GM18868 (cell line): ENCODE data around the gene HABP2.

Experiments used
- ATAC-seq: cut with Tn5 transposase; IDR thresholded peaks from one replicate; pipeline ENCODE4 v1.9.1; 2021; ENCODE audit warnings: mild to moderate bottlenecking, moderate library complexity; ENCODE audit not compliant: unreplicated experiment

Gene HABP2

GRCh38 chr10:113592380-113592779, 39.5 kb downstream of the HABP2 start:
- no peak for ATAC-seq

- no peak for ATAC-seq
Observed at GRCh38 chr10:113594652-113595051, 41.8 kb downstream of the HABP2 start.

GRCh38 chr10:113600569-113600968, 47.7 kb downstream of the HABP2 start:
- no peak for ATAC-seq

- no peak for ATAC-seq
Observed at GRCh38 chr10:113603057-113603777, 50.4 kb downstream of the HABP2 start.

- ATAC-seq, result no peak
Observed at GRCh38 chr10:113604572-113604971, 51.7 kb downstream of the HABP2 start.

- ATAC-seq, result no peak
Observed at GRCh38 chr10:113605268-113605978, 52.6 kb downstream of the HABP2 start.

- no peak for ATAC-seq
Observed at GRCh38 chr10:113609704-113610108, 56.9 kb downstream of the HABP2 start.

GRCh38 chr10:113610631-113611601, 58.1 kb downstream of the HABP2 start:
- ATAC-seq, result no peak

GRCh38 chr10:113612154-113612553, 59.3 kb downstream of the HABP2 start:
- ATAC-seq, result no peak

- ATAC-seq, result no peak
Observed at GRCh38 chr10:113613427-113613826, 60.6 kb downstream of the HABP2 start.

GRCh38 chr10:113613977-113614690, 61.3 kb downstream of the HABP2 start:
- no peak for ATAC-seq

GRCh38 chr10:113616244-113617074, 63.6 kb downstream of the HABP2 start:
- no peak for ATAC-seq

- ATAC-seq, result no peak
Observed at GRCh38 chr10:113617086-113617485, 64.2 kb downstream of the HABP2 start.

- ATAC-seq, result no peak
Observed at GRCh38 chr10:113618338-113618737, 65.5 kb downstream of the HABP2 start.

- no peak for ATAC-seq
Observed at GRCh38 chr10:113619401-113619800, 66.5 kb downstream of the HABP2 start.

GRCh38 chr10:113620511-113620910, 67.7 kb downstream of the HABP2 start:
- ATAC-seq, result no peak

- ATAC-seq, result no peak
Observed at GRCh38 chr10:113620936-113621335, 68.1 kb downstream of the HABP2 start.

- ATAC-seq, result no peak
Observed at GRCh38 chr10:113621799-113622198, 68.9 kb downstream of the HABP2 start.

GRCh38 chr10:113622831-113623230, 70.0 kb downstream of the HABP2 start:
- ATAC-seq, result no peak
